LNCAP (cell line): Measurements from ENCODE around the gene GRB7.

Experiments used
- TF ChIP-seq, protein P1 (sequence below): fragments of 450-650 bp; IDR thresholded peaks from 2 replicates; pipeline ENCODE4 v1.5.1; 2017; ENCODE audit warnings: mild to moderate bottlenecking

GRB7 gene

DNA sequence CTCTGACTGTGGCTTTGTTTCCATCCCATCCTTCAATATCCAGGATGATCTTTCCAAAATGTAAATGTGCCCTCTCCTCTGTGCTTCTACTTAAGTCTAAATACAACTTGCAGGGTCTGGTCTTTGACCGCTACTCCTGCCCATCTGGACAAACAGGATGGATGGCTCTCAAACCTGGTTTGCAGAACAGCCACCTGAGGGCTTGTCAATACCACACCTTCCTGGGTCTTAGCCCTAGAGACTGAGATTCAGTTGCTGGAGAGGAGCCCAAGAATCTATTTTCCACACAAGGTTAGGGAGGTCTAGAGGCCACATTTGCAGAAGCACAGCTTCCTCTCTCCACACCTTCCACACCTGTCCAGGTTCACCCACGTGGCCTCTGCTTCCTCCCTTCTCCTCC is 1.9 kb upstream of the GRB7 start:
- TF ChIP-seq, protein P1, sequence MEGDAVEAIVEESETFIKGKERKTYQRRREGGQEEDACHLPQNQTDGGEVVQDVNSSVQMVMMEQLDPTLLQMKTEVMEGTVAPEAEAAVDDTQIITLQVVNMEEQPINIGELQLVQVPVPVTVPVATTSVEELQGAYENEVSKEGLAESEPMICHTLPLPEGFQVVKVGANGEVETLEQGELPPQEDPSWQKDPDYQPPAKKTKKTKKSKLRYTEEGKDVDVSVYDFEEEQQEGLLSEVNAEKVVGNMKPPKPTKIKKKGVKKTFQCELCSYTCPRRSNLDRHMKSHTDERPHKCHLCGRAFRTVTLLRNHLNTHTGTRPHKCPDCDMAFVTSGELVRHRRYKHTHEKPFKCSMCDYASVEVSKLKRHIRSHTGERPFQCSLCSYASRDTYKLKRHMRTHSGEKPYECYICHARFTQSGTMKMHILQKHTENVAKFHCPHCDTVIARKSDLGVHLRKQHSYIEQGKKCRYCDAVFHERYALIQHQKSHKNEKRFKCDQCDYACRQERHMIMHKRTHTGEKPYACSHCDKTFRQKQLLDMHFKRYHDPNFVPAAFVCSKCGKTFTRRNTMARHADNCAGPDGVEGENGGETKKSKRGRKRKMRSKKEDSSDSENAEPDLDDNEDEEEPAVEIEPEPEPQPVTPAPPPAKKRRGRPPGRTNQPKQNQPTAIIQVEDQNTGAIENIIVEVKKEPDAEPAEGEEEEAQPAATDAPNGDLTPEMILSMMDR = no peak

- TF ChIP-seq, protein P1 = no peak
These were observed 1.2 kb upstream of the GRB7 start for GRCh38 chr17:39736319-39737165.

DNA sequence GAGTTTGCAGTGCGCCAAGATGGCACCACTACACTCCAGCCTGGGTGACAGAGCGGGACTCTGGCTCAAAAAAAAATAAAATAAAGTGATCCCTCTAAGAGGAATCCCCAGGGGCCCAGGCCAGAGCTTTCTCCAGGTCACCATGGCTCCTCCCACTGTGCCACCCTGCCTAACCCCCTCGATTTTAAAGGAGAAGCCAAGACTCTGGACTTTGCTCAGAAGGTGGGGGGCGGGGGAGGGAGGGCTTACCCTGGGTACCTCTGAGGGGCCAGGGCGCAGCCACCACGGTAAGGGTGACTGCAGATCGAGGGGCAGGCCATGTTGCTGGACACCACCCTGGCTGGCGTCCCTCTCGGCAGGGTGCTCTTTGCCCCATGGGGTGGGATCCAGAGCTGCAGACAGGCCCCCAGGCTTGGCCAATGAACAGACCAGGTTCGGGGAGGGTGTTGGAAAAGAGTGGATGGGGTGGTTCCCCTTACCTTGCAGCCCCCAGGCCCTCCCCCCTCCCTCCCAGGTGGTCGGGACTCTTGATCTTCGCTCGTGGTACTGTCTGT is 455 bp upstream of the GRB7 start:
- TF ChIP-seq, protein P1 = no peak

DNA sequence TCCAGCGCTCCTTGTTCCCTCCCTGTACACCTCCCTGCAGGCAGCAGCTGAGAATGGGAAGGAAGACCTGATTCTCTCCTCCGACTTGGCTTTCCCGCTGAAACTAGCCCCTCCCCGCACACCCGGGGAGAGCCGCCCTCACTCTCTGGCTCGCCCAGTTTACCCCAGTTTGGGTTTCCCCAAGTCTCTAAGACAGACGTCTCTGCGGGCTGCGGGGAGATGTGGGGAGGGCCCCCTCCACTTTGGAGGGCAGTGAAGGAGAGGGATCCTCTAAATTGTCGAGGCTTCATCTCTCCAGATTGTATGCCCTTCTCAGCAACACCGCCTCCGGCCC is 797 bp downstream of the GRB7 start:
- TF ChIP-seq, protein P1 = no peak

DNA sequence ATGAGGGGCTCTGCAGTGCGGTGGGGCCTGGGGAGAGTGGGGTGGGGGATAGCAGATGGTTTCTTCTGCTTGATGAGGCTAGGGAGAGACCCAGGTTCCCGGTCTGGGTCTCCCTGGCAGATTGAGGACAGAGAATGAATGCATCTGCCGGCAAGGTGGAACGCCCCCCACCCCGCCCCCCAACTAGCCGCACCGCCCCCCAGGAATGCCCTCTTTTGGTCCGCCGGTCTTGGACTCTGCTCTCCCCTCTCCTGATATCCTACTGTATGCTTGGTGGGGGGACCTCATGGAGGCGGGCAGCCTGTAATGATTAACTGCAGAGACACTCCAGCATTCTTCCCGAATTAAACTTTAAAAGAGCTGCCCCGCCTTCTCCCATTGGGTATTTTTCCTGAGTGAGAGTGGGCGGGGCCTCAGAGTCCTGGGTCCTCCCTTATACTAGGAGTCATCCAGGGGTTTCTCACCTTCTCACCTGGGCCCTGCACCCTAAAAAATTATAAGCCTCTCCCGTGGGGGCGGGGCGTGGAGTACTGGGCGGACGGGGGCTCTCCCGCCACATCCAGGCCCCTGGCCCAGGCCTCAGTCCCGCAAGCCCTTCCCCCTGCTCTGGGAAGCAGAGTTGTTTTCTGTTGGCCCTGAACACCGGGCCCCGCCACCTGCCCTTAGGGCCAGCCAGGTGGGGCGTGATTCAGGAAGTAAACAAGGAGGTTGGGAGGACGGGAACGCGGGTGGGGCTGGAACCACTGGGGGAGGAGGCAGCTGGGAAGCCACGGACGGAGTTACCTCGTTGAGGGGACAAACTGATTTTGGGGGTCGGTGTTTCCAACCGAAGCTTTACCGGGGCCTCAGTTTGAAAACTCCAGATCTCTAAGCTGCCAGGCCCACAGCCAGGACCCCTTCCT is 1.5 kb downstream of the GRB7 start:
- TF ChIP-seq, protein P1 = no peak

- TF ChIP-seq, protein P1 = no peak
These were observed 2.2 kb downstream of the GRB7 start for GRCh38 chr17:39739885-39740356.

DNA sequence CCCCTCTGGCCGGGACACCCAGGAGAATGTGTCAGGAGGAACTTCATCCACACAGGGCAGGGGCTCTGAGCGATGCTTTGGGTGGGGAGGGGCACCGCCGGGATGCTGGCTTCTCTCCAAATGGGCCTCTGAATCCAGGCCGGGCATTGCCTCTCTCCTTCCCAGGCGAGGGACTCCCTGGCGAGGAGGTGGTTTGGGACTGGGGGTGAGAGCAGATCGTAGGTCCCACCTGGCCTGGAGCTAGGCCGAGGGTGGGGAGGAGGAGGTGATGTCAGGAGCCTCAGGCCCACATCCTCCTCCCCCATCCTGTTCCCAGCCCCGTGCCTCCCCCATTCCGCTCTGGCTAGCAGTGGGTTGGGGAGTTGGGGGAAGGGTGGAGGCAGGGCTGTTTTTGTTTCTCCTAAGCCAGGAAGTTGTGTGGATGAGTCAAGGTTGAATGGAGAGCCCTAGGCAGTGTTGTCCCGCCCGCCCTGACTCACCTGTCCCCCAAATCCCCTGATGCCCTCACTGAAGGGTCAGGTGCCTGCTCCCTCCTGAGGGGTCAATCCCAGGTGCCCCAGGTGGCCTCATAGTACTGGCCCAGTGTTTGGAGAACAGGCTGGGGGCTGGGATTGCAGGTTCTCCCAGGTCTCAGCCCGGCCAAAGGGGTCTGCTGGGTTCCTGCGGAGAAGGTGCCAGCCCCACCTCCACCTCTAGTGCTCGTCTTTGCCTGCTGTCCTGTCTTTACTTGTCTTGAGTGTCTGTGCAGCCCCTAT is 2.8 kb downstream of the GRB7 start:
- TF ChIP-seq, protein P1 = no peak
